Measurements from ENCODE around the gene PPP4R4.

PPP4R4 gene, protein sequence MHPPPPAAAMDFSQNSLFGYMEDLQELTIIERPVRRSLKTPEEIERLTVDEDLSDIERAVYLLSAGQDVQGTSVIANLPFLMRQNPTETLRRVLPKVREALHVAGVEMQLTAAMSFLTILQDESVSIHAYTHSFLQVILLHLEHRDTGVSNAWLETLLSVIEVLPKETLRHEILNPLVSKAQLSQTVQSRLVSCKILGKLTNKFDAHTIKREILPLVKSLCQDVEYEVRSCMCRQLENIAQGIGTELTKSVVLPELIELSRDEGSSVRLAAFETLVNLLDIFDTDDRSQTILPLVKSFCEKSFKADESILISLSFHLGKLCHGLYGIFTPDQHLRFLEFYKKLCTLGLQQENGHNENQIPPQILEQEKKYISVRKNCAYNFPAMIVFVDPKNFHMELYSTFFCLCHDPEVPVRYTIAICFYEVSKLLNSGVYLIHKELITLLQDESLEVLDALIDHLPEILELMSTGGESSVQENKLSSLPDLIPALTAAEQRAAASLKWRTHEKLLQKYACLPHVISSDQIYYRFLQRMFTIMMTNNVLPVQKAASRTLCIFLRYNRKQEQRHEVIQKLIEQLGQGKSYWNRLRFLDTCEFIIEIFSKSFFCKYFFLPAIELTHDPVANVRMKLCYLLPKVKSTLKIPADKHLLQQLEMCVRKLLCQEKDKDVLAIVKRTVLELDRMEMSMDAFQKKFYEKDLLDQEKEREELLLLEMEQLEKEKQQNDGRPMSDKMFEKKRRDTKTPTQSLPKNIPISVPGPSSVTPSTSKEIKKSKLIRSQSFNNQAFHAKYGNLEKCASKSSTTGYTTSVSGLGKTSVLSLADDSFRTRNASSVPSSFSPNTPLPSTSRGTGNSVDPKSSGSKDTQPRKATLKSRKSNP

DNA sequence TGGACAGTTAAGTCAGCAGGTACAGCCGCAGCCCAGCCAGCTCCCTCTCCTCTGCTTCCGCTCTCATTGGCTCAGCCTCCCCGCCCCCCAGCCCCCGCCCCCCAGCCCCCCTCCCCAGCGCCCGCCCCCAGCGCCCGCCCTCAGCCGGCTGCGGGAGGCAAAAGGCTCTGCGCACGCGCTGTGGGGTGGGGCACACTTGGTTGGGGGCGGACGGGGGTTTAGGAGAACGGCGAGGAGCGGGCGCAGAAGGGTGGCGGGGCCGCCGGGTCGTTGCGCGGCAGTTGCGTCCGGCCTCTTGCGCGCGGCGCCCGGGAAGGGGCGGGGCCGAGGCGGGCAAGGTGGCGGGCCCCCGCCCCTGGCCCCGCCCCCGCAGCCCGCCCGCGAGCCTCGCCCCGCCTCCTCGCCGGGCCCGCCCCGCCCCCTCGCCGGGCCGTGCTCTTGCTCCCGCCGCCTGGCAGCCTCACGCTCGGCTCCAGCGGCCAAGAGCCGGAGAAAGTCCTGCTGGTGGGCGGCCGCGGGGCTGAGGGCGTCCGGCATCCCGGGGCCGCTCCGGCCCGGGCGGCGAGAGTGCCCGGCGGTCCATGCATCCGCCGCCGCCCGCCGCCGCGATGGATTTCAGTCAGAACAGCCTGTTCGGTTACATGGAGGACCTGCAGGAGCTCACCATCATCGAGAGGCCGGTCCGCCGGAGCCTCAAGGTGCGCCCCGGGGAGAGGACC is at the start of gene PPP4R4:
Gene PPP4R4 (plus strand): TSS at position 438 of the 719 bp plus-strand sequence. CDS start 144 bp downstream, at position 582.
- DNase-seq: peak; percentile 85

DNA sequence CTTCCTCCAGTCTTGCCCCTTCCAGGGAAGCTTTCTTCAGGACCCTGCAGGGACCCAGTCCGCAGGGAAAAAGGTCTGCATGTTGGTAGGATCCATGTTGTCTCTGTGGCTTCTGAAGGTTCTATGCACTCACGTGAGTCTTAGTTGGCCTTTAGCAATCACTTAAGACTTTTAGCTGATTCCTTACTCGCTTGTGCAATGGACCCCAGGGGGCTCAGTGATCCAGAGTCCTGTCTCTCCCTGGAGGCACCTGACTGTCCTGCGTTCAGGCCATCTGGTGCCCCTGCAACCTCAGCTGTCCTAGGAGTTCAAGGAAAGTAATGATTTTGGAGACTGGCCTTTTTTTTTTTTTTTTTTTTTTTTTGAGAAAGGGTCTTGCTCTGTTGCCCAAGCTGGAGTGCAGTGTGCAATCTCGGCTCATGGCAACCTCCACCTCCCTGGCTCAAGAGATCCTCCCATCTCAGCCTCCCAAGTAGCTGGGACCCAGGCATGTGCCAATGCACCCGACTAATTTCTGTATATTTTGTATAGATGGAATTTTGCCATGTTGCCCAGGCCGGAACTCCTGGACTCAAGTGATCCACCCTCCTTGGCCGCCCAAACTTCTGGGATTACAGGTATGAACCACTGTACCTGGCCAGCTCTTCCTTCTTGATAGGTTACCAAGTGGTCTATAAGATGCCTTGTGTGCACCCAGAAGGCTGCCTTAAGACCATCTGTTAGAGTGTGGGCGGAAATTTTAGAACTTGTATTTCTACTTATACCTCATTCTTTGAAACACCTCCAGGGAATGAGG is 49.3 kb upstream of the PPP4R4 start:
- no peak for DNase-seq

DNA sequence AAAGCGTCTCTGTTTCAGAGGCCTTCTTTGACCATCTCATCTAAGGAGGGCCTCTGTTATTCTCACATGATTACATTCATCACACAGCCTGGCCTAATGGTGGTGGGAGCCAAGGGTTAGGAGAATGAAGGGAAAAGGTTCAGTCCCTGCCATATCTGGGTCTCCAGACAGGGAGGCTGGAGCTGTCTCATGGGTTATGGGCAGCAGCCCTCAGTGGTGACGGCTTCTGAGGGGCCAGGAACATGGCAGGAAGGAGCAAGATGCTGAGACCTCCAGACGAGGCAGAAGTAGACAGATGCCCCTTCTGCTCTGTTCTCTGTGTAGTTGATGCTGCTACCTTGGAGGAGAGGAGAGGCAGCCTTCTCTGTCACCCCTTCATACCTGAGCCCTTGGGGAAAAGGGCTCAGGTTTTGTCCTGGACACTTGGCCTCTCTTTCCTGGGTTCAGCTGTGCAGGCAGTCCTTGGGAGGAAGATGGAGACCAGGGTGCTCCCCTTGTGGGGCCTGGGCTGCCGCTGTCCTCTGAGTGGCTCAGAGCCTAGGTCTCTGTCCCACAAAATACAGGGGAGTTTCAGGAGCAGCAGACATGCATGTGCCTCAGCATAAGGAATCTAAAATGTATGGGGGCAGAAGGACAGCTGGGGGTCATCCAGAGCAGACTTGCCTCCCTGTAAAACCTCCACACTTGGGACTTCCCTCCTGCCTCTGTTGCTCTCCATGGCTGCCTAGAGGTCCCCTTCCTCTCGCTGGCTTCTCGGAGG is 48.3 kb upstream of the PPP4R4 start:
- no peak for DNase-seq

DNA sequence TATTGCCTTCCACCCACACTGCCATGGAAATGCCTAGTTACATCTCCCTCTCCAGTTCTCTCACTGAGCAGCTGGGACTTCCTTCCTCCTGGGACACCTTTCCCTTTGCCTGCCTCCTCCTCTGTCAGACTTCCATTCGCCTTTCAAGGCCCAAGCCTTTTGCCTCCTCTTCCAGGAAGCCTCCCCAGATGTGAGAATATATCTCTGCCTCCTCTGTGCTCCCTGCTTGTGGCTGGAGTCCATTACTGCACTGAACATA is 47.8 kb upstream of the PPP4R4 start:
- DNase-seq: no peak

DNA sequence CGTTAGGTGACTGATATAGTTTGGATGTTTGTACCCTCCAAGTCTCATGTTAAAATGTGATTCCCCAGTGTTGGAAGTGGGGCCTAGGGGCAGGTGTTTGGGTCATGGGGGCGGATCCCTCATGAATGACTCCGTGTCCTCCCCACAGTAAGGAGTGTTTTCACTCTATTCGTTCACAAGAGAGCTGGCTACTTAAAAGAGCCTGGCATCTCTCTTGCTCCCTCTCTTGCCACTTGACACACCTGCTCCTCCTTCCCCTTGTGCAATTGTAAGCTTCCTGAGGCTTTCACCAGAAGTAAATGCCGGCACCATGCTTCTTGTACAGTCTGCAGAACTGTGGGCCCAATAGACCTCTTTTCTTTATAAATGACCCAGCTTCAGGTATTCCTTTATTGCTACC is 47.3 kb upstream of the PPP4R4 start:
- DNase-seq: no peak

DNA sequence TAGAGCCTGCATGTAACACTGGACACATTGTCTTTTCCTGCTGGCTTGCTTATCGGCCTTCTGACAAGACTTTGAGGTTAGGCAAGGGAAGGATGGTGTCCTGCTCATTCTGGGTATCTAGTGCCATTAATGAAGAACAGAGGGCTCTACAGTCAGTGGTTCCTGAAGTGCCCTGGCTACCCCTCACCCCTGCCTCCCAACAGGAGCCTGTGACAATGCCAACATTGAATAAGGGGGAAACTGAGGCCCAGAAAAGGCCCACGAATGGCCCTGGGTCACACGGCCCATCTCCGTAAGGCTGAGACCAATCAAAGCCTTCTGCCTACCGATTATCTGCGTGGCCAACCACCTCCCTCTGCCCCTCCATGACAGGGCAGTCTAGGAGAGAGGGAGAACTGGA is 46.8 kb upstream of the PPP4R4 start:
- no peak for DNase-seq

DNA sequence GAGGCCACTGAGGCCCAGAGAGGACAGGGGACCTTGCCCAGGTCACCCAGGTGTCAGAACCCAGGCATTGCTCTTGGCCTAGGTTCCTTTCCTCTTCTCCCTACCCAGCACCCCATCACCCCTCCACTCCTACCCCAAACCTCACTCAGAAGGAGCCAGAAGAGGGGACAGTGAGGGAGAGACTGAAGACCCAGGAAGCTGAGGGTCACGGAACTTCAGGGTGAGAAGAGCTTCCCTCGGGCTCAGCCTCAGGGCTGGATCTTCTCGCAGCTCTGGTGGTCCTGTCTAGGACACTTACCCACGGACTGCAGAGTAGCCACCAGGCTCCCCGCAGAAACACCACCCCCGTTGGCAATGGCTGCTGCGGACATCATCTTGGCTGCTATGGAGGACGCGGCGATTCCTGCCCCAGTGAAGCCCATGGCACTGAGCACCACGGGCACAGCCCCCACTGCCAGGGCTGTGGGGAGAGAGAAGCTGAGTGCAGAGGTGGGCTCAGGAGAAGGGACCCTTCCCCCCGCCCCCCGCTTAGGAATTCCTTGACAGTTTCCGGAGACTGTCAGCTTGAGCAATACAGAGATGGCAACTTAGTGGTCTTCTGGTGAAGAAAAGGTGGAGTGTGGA is 45.8 kb upstream of the PPP4R4 start:
- no peak for DNase-seq

DNA sequence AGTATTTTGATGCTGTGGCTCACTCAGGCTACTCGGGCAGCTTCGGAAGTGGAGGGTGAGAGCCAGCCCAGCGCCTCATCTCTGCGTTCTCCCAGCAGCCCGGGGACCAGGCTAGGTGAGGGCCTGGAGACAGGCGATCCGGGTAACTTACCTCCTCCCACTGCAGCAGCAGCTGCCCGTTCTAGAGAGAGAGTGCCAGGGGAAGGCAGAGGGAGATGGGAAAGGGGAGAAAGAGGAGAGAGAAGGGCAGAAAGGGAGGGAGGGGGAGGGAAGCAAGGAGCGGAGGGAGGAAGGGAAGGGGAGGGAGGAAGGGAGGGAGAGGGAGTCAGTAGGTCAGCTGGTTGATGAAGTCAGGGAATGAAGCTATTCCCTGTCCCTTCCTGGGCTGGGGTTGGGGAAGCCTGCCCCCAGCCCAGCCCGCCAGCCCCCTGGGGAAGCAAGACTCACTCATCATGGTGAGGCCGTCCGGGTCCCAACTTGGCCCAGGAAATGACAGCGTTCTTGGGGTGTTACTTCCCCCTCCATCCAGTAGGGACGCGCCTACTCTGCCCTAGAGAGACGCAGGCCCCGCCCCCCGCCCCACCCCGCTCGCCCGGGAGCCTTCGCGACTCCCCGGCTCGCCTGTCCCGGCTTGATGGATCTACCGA is 44.9 kb upstream of the PPP4R4 start, which contains the start of gene IFI27L2:
Gene IFI27L2 (minus strand): TSS at position 494 of the 647 bp plus-strand sequence. CDS start 40 bp downstream, at position 454.
- peak; percentile 75 for DNase-seq

DNA sequence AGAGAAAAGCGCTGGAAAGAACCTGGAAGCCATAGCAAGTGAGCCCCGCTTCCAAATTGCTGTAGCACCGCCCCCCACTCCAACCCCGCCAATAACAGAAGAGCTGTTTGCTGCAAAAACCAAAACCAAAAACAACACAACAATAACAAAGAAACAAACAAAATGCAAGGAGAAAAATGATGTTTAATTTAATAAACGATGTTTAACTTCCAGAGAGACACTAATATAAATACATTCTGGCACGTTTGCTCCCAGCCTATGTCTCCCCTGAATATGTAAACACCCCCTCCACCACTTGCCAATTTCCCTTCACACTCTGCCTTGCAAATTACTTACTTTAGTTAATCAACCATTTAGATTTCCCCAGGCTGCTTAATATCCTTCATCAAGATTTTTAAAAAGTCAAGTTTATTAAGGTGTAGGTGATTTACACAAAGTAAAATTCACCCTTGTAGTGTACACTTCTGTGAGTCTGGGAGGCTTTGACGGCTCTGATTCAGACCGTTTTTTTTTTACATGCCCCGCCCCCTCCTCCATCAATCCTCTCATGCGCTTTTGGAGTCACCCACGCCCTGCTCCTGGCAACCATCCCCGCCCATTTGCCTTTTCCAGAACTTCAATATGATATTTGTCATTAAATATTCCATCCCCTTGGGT is 44.2 kb upstream of the PPP4R4 start:
- no peak for DNase-seq

DNA sequence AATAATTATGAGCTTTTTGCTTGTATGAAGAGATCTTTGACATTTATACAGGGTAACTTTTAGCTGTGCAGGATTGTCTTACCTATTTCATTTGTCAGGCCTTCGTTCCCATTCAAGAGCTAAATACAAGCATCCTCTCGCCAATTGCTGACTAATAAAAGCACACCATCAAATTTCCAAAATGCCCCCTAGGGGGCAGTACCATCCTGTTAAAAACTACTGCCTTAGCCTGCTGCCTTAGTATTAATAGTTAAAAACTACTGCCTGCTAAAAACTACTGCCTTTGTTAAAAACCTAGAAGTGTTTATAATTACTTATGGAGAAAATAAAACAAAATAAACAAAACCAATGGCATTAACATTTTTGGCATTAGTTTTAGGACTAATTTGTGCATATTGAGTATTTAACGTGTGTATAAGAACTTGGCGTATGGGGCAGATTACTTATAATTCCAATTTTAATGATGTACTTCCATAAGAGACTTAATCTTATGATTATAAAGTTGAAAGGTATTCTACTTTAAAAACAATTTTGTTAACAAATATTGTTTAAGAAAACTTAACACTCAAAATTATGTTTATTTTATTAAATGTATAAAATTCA is 41.7 kb upstream of the PPP4R4 start:
- peak; percentile 48 for DNase-seq

DNA sequence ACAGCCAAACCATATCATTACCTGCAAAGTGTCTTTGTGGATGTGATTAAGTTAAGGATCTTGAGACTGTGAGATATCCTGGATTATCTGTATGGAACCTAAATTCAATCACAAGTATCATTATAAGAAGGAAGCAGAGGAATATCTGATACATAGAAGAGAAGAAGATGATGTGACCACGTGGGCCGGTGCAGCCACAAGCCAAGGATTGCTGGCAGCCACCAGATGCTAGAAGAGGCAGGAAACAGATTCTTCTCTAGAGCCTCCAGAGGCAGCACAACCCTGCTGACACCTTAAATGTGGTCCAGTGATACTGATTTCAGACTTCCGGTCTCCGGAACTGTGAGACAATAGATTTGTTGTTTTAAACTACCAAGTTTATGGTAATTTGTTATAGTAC is 38.6 kb upstream of the PPP4R4 start:
- no peak for DNase-seq

DNA sequence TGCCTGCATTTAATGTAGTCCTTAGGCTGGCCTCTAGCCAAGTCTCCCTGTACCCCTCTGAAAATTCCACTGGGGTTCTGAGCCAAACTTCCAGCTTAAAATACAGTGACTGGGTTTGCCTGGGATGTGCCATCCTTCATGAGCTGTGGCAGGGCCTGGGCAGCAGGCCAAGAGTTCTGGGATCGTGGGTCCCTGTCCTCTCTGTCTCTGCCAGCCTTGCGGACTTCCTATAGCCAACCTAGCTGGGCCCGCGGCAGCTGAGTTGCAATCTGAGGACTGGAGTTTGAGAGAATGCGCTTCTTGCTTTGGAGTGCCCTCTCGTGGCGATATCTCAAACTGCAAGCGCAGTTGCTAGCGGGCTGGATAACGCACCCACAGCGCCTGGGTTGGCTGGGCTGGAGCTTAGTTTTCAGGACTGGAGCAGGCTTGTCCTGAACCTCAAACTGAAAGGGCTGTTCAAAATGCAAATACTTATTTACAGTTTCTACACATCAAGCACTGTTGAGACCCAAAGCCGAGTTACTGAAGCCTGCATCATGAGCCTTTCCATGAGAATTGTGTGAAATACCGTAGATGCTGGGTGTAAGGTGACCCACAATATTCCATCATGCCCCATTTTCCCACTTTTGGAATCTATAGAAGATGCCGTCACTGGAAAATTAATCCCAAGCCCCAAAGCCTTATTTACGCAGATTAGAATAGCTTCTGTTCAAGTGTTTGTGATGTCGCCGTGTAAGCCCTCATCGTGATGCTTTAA is 37.4 kb upstream of the PPP4R4 start:
- peak; percentile 83 for DNase-seq

DNA sequence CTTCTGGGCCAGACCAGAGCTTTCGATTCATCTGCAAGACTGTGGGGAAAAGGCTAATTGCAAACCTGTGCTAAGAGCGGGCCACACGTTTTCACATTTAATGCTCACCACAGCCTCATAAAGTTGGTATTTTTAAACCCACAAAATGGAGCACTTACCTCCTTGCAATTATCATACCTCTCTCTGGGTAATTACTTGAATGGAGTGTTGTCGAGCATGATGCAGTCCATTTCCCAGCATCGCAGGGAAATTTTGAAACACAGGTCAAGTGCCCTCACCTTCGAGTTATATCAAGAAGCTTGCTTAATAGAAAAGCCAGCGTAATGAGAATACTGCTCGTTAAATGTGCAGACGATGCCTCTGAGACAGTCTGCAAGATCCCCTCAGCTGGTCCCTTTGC is 35.9 kb upstream of the PPP4R4 start:
- DNase-seq: no peak

DNA sequence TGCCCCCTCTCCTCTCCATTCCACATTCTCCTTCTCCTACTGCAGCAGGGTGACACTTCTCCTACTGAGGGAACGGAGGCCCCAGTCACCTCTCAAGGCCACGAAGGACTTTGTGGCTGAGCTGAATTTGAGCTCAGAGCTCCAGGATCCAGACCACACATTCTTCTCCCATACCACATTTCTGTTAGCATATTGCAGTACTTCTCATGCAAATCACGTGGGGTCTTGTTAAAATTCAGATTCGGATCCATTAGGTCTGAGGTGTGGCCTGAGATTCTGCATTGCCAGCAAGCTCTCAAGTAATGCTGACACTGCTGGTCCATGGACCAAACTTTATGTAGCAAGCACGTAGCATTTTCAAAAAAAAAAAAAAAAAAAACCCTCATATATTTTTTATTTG is 35.1 kb upstream of the PPP4R4 start:
- no peak for DNase-seq

DNA sequence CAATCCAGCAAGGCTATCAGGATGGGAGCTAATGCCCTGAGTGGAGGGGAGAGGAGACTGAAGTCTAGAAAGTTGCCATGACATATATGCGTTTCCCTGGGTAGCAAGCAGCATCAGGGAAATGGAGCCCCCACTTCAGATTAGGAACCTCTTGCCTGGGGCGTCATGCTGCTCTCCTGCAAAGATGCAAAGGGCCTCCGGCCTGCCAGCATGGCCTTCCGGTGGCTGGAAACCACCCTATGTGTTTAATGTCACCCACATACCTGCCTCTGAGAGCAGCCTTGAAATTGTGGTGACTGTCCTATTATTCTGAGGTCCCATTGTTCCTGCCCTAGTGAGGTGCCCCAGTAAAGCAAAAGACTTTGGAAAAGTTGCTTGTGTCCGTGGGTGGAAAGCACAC is 34.7 kb upstream of the PPP4R4 start:
- DNase-seq: no peak

DNA sequence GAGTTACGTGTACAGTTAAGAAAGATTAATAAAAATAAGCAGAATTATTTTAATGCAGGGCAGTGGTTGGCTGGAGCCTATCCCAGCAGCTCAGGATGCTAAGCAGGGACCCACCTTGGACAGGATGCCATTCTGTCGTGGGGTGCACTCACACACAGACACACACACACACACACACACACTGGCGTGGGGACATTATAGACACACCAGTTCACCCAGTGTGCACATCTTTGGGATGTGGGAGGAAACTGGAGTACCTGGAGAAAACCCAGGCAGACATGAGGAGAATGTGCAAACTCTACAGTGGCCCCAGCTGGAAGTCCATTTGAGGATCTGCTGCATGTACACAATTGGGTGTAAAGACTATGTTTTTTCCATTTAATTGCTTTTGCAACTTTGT is 31.9 kb upstream of the PPP4R4 start:
- no peak for DNase-seq

DNA sequence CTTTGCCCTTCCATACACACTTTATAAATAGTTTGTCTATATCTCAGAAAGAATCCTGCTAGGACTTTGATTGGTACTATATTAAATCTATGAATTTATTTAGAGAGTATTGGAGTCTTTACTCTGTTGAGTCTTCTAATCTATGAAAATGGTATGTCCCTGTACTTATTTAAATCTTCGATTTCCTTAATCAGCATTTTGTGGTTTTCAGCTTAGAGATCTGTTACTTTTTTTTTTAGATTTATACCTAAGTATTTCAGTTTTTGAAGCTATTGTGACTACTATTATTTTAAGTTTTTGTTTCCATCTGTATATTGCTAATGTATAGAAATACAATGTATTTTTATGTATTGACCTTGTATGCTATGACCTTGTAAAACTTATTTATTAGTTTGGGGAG is 31.3 kb upstream of the PPP4R4 start:
- DNase-seq: no peak

DNA sequence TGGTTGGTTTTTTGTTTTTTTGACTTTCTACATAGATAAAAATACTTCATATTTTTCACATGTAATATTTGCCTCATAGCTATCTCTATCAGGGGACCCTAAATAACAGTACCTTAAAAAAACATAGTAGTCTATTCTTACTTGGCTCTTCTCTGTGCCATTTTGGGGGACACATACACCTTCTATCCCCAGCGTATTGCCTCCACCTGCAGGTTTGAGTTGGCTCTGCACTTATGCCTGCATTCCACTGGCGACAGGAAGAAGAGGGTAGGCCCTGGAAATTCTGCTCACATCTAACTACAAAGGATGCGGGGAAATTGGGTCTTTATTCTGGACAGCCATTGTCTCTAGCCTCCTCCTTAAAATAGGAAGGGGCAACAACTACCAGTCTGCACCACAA is 30.9 kb upstream of the PPP4R4 start:
- DNase-seq: no peak

DNA sequence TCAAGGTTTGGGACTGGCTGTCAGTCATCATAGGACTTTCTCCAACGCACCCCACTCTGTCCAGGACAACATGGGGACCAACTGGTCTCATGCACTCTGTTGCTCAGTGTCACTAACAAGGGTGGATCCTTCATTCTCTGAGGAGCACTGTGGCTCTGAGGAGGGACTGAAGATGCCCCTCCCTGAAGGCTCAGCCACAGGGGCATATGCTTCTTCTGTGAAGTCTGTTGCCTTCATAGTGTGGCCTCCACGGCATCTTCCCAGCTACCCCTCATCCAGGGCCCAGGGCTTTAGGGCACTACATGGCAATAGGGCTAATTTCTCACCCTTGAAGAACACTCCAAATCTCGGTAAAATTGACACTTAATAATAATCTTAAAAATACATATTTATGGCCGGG is 30.4 kb upstream of the PPP4R4 start:
- DNase-seq: no peak
